PFSK-1 (cell line): ENCODE data around the gene LGALSL.

ENCODE experiments used
- FOXP2 ChIP-seq: optimal IDR thresholded peaks from 2 replicates; pipeline ENCODE3; 2011; ENCODE audit warnings: borderline replicate concordance, control low read depth, inconsistent platforms; ENCODE audit not compliant: insufficient read depth; ENCODE audit errors: extremely low read length, extremely low read depth
- POLR2AphosphoS5 ChIP-seq: IDR thresholded peaks from 2 replicates; pipeline ENCODE4 v1.6.1; 2012; ENCODE audit warnings: low read depth, mild to moderate bottlenecking, control low read depth, low read length, moderate library complexity
- SIN3A ChIP-seq: IDR thresholded peaks from 2 replicates; pipeline ENCODE4 v1.6.1; 2012; ENCODE audit warnings: mild to moderate bottlenecking, low read length, moderate library complexity, borderline replicate concordance; ENCODE audit not compliant: insufficient read depth
- TAF1 ChIP-seq: IDR thresholded peaks from 2 replicates; pipeline ENCODE4 v1.6.1; 2012; ENCODE audit warnings: low read length, control low read depth, borderline replicate concordance; ENCODE audit not compliant: insufficient read depth
- TF ChIP-seq, protein P1 (sequence below), 2 experiments: IDR thresholded peaks; 2 replicates each; pipeline versions ENCODE4 v1.6.1 to v1.8.0; 2011 to 2012; ENCODE audit warnings: low read depth in 2 of 2, low read length in 2 of 2, control low read depth in 1 of 2, inconsistent platforms in 1 of 2, mild to moderate bottlenecking in 1 of 2, moderate library complexity in 1 of 2; ENCODE audit not compliant: insufficient read depth in 1 of 2

DNA sequence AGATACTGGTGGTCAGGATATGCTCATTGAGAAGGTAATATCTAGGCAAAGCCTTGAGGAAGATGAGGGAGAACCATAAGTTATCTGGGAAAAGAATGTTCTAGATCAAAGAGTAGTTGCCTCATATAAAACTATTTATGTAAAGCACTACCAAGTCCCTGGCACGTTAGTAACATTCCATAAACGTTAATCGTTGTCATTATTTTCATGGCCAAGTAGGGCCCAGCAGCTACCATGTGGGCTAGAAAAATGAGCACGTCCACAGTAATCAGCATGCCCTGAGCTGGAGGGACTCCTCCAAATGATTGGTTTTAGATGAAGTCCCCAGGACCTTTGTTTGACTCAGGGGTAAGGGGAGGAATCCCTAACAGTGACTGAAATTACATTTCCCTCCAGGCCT is 37.5 kb downstream of the LGALSL start:
- TF ChIP-seq SIN3A (no peak), TAF1 (no peak), POLR2AphosphoS5 (no peak), FOXP2 (no peak)
- TF ChIP-seq, protein P1, sequence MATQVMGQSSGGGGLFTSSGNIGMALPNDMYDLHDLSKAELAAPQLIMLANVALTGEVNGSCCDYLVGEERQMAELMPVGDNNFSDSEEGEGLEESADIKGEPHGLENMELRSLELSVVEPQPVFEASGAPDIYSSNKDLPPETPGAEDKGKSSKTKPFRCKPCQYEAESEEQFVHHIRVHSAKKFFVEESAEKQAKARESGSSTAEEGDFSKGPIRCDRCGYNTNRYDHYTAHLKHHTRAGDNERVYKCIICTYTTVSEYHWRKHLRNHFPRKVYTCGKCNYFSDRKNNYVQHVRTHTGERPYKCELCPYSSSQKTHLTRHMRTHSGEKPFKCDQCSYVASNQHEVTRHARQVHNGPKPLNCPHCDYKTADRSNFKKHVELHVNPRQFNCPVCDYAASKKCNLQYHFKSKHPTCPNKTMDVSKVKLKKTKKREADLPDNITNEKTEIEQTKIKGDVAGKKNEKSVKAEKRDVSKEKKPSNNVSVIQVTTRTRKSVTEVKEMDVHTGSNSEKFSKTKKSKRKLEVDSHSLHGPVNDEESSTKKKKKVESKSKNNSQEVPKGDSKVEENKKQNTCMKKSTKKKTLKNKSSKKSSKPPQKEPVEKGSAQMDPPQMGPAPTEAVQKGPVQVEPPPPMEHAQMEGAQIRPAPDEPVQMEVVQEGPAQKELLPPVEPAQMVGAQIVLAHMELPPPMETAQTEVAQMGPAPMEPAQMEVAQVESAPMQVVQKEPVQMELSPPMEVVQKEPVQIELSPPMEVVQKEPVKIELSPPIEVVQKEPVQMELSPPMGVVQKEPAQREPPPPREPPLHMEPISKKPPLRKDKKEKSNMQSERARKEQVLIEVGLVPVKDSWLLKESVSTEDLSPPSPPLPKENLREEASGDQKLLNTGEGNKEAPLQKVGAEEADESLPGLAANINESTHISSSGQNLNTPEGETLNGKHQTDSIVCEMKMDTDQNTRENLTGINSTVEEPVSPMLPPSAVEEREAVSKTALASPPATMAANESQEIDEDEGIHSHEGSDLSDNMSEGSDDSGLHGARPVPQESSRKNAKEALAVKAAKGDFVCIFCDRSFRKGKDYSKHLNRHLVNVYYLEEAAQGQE (IDR thresholded peaks at IDR 0.05; ENCODE audit: insufficient read depth in 1 of 2, low read depth in 2 of 2, low read length in 2 of 2), result no peak
